GM23248 (cell line): Measurements from ENCODE around the gene CSTPP1.

Source experiments
- EZH2 ChIP-seq: fragments of 200-600 bp; sonication (generic); IDR thresholded peaks from 2 replicates; pipeline ENCODE4 v1.6.1; 2018; ENCODE audit warnings: antibody characterized with exemption, mild to moderate bottlenecking; ENCODE audit not compliant: insufficient read depth, poor library complexity, severe bottlenecking
- EZH2phosphoT487 ChIP-seq: fragments of 200-600 bp; sonication (generic); IDR thresholded peaks from 2 replicates; pipeline ENCODE4 v1.6.1; 2018; ENCODE audit warnings: antibody characterized with exemption, moderate library complexity, mild to moderate bottlenecking, low read depth; ENCODE audit not compliant: insufficient read depth

GRCh38 chr11:46951864-46952263 is 15.3 kb downstream of the CSTPP1 start:
- TF ChIP-seq EZH2phosphoT487 (no peak), EZH2 (no peak)
